Fibroblast of pulmonary artery (primary cell): Measurements from ENCODE around the gene NUP210.
A peak's percentile ranks its signal among the peaks of the same experiment; 100 is the strongest.

Experiments
- DNase-seq: peaks from one replicate; pipeline ENCODE4 v3.0.0-alpha.2; 2010; ENCODE audit warnings: low read depth
- H3K4me3 ChIP-seq: replicated peaks from 2 replicates; pipeline ENCODE4 v1.5.1; 2011; ENCODE audit warnings: low read depth, mild to moderate bottlenecking, control low read depth, low read length, moderate library complexity
- TF ChIP-seq, protein P1 (sequence below): IDR thresholded peaks from 2 replicates; pipeline ENCODE4 v1.5.1; 2011; ENCODE audit warnings: mild to moderate bottlenecking, control low read depth, low read length, inconsistent platforms; ENCODE audit errors: missing control alignments

NUP210 gene

DNA sequence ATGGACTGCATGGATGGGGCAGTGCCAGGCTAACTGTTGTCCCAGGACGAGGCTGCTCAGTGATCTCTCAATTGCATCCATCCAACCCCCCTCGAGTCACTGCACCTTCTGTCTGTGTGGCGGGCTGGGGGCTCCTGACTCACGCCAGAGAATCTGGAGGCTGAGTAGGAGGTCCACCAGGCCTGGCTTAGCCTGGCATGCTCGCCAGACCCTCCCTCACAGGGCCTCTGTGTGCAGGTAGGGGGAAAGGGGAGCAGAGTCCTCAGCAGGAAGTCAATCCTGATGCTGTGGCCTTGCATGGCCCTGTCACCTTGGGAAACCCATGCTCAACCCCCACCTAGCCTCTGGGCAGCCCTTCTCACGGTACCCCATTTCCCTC lies 140.6 kb downstream of the NUP210 start:
- no peak overlapping the region for H3K4me3 ChIP-seq
- no peak for DNase-seq
- TF ChIP-seq, protein P1, sequence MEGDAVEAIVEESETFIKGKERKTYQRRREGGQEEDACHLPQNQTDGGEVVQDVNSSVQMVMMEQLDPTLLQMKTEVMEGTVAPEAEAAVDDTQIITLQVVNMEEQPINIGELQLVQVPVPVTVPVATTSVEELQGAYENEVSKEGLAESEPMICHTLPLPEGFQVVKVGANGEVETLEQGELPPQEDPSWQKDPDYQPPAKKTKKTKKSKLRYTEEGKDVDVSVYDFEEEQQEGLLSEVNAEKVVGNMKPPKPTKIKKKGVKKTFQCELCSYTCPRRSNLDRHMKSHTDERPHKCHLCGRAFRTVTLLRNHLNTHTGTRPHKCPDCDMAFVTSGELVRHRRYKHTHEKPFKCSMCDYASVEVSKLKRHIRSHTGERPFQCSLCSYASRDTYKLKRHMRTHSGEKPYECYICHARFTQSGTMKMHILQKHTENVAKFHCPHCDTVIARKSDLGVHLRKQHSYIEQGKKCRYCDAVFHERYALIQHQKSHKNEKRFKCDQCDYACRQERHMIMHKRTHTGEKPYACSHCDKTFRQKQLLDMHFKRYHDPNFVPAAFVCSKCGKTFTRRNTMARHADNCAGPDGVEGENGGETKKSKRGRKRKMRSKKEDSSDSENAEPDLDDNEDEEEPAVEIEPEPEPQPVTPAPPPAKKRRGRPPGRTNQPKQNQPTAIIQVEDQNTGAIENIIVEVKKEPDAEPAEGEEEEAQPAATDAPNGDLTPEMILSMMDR = no peak

DNA sequence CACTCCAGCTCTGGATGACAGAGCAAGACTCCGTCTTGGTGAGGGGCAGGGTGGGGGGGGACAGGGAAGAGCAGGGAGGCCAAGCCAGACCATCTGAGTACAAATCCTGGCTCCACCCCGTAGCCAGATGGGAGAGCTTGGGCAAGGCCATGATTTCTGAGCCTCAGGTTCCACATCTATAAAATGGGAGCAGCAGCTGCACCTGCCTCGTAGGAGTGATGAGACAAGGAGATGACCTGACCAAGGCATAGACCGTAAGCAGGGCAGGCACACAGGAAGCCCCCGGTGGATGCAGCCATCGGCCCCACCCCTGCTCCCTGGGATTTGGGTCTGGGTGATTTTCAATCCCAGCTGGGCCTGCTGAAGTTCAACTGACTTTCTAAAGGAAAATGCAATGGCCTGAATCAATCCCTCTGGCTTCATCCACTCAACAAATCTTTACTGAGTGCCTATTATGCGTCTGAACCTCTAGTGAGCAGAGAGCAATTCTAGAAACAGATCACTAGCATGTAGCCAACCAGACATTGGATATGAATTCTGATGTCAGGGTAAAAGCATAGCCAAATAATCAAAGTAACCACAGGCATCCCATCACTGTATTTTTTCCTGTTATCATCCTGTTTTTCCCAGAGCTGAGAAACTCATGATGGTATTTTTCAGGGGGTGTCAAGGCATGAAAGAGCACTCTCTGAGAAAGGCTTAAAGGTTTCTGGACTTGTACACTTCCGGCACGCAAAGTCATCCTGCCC lies 141.2 kb downstream of the NUP210 start:
- TF ChIP-seq, protein P1 = no peak
- DNase-seq = no peak
- H3K4me3 ChIP-seq = no peak overlapping the region

DNA sequence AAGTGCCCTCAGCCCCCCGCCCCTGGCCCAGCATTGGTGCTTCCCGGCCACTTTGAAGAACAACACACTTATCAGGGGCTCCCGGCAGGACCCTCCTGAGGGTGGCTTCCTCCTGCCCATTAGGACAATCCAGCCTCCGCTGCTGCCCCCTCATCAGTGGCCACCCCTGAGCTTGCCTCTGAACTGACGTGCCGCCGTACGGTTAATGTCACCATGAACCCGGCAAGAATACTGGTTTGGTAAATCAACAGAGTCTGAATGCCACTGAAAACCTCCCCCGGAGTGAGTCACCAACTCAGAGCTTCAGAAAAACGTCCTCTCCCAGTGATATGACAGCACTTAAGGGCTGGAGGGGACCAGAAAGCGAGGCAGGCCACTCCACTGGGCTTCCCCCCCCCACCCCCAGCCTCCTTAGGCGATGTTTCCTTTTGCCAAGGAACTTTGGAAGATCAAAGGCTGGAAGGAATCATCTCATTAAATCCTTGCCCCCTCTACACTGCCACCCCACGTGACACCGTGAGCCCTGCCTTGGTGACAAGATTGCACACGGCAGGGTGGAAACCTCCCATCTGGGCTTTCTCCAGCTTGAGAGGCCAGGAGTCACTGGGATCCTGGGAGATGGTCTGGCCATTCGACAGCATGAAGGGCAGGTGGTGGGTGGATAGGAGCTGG lies 142.1 kb downstream of the NUP210 start:
- TF ChIP-seq, protein P1 = no peak
- no peak overlapping the region for H3K4me3 ChIP-seq
- DNase-seq = peak; percentile 5

DNA sequence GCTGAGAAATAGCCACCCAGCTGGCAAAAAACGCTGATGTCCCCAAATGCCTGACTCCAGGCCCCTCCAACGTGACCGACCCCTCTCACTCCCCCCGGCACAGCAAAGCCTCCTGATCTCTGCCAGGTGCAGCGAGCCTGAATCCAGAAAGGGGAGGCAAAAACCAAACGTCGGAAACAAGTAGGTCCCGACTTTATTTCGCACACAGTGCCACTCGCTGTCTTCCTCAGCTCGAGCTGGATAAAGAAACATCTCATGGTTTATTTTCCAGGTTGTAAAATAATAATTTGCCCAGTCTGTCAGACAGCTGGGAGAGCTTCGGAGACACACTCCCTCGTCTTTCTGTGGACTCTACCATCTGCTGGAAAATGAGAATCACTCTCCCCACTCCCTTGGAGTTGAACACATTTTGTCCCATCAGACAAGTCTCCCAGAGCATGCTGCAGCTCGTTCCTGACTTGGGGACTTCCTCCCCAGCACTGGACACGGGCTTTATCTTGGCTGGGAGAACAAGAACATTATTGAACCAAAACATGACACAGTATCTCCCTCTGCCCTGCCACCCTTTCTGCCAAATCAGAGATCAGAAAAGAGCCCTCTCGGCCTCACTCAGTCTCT lies 142.8 kb downstream of the NUP210 start:
- no peak for DNase-seq
- H3K4me3 ChIP-seq = no peak overlapping the region
- TF ChIP-seq, protein P1 = no peak

DNA sequence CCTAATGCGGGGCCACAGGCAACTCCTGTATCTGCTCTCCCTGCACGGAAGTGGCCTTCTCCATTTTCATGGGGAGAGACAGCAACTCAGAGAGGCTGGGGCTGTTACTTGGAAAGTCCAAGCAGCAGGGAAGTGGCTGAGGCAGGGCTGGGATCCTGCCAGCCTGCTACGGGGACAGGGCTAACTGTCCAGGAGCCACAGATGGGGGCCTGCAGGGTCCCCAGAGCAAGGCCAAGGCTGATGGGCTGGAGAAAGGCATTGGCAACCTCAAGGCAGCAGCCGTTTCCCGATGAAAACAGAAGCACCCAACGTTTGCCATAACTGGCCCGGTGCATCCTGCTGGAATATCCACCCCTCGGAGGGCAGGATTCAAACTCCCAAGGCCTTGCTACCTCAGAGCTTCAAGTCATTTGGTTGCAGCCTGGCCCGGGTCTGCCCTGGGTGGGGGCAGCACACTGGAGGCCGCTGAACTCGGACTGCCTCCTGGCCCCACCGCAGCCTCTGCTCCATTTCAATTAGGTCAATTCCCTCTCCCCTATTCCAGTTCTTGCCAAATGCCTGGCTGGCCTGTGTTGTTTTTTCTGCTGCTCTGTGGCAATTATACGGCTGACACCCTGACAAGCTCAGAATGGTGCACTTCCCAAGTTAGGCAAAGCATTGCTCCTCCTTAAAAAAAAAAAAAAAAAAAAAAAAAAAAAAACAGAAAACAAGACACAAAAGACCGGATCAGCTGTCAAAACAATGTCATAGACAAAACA lies 143.5 kb downstream of the NUP210 start:
- no peak overlapping the region for H3K4me3 ChIP-seq
- TF ChIP-seq, protein P1 = no peak
- no peak for DNase-seq

DNA sequence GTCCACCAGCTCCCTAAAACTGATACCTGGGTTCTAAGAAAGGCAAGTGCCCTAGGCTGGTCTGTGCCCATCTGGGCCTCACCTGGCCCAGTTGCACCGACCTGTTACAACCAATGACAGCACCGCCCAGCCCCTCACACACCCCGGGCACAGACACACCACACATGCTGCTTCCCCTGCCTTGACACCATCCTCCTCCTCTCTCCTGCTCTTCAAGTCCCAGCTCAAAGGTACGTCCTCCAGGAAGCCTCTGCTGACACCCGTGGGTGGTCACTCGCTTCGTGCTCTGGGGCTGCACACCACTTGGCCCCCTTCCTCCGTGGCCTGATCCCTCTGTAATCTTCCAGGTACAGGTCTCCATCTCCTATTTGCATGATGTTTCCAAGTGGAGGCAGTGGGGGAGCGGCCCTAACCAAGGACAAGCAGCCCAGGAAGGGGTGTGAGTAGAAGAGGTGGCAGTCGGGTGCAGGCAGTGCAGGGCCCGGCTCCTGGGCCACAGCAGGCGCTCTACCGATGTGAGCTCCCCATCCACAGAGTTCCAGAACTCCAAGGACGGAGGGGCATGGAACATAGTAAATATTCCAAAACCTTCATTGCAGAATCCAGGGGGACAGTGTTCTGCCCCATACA lies 144.6 kb downstream of the NUP210 start:
- no peak for DNase-seq
- no peak overlapping the region for H3K4me3 ChIP-seq
- TF ChIP-seq, protein P1 = no peak
